Transverse colon (tissue), 4 donors: ENCODE results near the gene HSF5. TPM values are rescaled to one million over a fixed set of nuclear protein-coding genes. Genes with fewer than 3 reads are reported as not detected.
"Not testable (repeated sequence)": the region's sequence is repeated elsewhere in the genome, so short reads cannot be mapped to it uniquely, and the experiment has no call there.

Source experiments
- DNase-seq: peaks from one replicate; pipeline ENCODE4 v3.0.0-alpha.2; 2019
- H3K27ac ChIP-seq, 4 donors: fragments of 200-600 bp; sonication (generic); 2 replicates each; pipeline ENCODE4 v1.5.1; 2016 to 2018; ENCODE audit warnings: inconsistent platforms in 4 of 4
- H3K27me3 ChIP-seq: fragments of 200-600 bp; sonication (generic); 2 replicates; pipeline ENCODE4 v1.5.1; 2017; ENCODE audit warnings: inconsistent platforms
- H3K36me3 ChIP-seq, 4 donors: fragments of 200-600 bp; sonication (generic); 2 replicates each; pipeline ENCODE4 v1.5.1; 2017 to 2019; ENCODE audit warnings: inconsistent platforms in 4 of 4
- H3K4me1 ChIP-seq, 4 donors: fragments of 200-600 bp; sonication (generic); 2 replicates each; pipeline ENCODE4 v1.5.1; 2017 to 2020; ENCODE audit warnings: inconsistent platforms in 4 of 4
- H3K4me3 ChIP-seq, 4 donors: fragments of 200-600 bp; sonication (generic); 1 replicate in 1 of 4; 2 replicates in 3 of 4; pipeline versions ENCODE4 v1.5.1 to v1.6.1; 2017 to 2019; ENCODE audit warnings: inconsistent platforms in 4 of 4
- H3K9me3 ChIP-seq, 2 donors: fragments of 200-600 bp; sonication (generic); 2 replicates each; pipeline ENCODE4 v1.5.1; 2017 to 2019; ENCODE audit warnings: inconsistent platforms in 2 of 2
- CTCF ChIP-seq, 5 experiments: fragments of 200-600 bp in 3 of 5; fragments of 450-650 bp in 2 of 5; sonication (generic) in 3 of 5; IDR thresholded peaks; 1 replicate in 2 of 5; 2 replicates in 3 of 5; pipeline ENCODE4 v1.5.1; 2016 to 2017; ENCODE audit warnings: antibody characterized with exemption in 5 of 5, inconsistent platforms in 3 of 5, mild to moderate bottlenecking in 2 of 5, moderate library complexity in 1 of 5
- EP300 ChIP-seq: sonication (generic); formaldehyde crosslinking; IDR thresholded peaks from one replicate; pipeline ENCODE4 v1.6.1; 2017; ENCODE audit warnings: antibody characterized with exemption, low read depth
- POLR2A ChIP-seq: fragments of 450-650 bp; IDR thresholded peaks from one replicate; pipeline ENCODE4 v1.6.1; 2016; ENCODE audit warnings: antibody characterized with exemption, mild to moderate bottlenecking, moderate library complexity
- POLR2AphosphoS5 ChIP-seq, 3 donors: sonication (generic); formaldehyde crosslinking; IDR thresholded peaks; one replicate each; pipeline ENCODE4 v1.6.1; 2016; ENCODE audit warnings: antibody characterized with exemption in 3 of 3
- WGBS, 2 donors: methylation state at CpG; one replicate each; pipeline ENCODE4 v1.1.5; 2018; ENCODE audit warnings: low coverage in 1 of 2; 5-methylcytosine and 5-hydroxymethylcytosine counted together
- in situ Hi-C, 4 donors: fragments of 200-750 bp; cut with MboI; loops; one replicate each; pipeline versions ENCODE4 v1.15.0 to v1.15.1; 2017; ENCODE audit warnings: low sequenced_read_pairs in 3 of 4, low pct_ligation_motif_present in 1 of 4, low pct_unique_long_range_greater_than_20kb in 1 of 4
- intact Hi-C: fragments of 100-400 bp; cut with DNase I; formaldehyde crosslinking; loops from one replicate; pipeline ENCODE4 v1.15.1; 2023; ENCODE audit warnings: low total_unique reads
- total RNA-seq, 4 donors: library from RNA; depleted of rRNA; stranded (reverse); fragments of >200 nt; gene quantifications; one replicate each; pipeline ENCODE4 v1.1.0, GENCODE V29; 2016

Gene HSF5
- total RNA-seq, 4 donors from 2014 or later: 0.16 TPM; not detected in 3

GRCh38 chr17:58398574-58399266, 89.5 kb downstream of the HSF5 start:
- in situ Hi-C loops: no loop called here
- intact Hi-C loops: no loop called here
- 24 to 25% methylated on average over 3 of the region's 3 CpGs for WGBS, 2 donors
- DNase-seq: no peak
- Histone ChIP-seq H3K4me3 (no peak overlapping the region), H3K27ac (peak overlapping the region; percentile 39 to 61 (median 56)), H3K9me3 (no peaks in the 10 kb centered on the region), H3K4me1 (peaks cover 0 to 69% (median 43%) of the 10 kb centered on the region in 4 donors), H3K36me3 (no peaks in the 10 kb centered on the region), H3K27me3 (no peaks in the 10 kb centered on the region)
- no peak for TF ChIP-seq POLR2A
- TF ChIP-seq CTCF (IDR thresholded peaks at IDR 0.05): no peak
- no peak for TF ChIP-seq EP300
- TF ChIP-seq POLR2AphosphoS5 (IDR thresholded peaks at IDR 0.05): peak in 1 of 3 donors; percentile 25

- H3K4me3 ChIP-seq, H3K9me3 ChIP-seq, in situ Hi-C loops, intact Hi-C loops, DNase-seq, H3K36me3 ChIP-seq, H3K27me3 ChIP-seq: not testable (repeated sequence)
- Histone ChIP-seq H3K27ac (peak overlapping the region in 2 of 4 donors; percentile 55 to 58), H3K4me1 (peaks cover 0 to 69% (median 38%) of the 10 kb centered on the region in 4 donors)
- WGBS, 2 donors: 71 to 83% methylated on average over 2 to 5 of the region's 5 CpGs
Measured at GRCh38 chr17:58397421-58397820, 90.8 kb downstream of the HSF5 start.

GRCh38 chr17:58396173-58396572, 92.0 kb downstream of the HSF5 start:
- Histone ChIP-seq H3K9me3 (no peaks in the 10 kb centered on the region), H3K4me1 (peaks cover 0 to 74% (median 37%) of the 10 kb centered on the region in 4 donors), H3K27me3 (no peaks in the 10 kb centered on the region), H3K36me3 (no peaks in the 10 kb centered on the region), H3K27ac (no peak overlapping the region), H3K4me3 (no peak overlapping the region)
- in situ Hi-C loops: no loop called here
- no peak for DNase-seq
- 49 to 59% methylated on average over 3 to 4 of the region's 4 CpGs for WGBS, 2 donors
- intact Hi-C loops: no loop called here
- no peak for TF ChIP-seq EP300
- TF ChIP-seq CTCF (IDR thresholded peaks at IDR 0.05): no peak
- no peak for TF ChIP-seq POLR2AphosphoS5 (IDR thresholded peaks at IDR 0.05)
- TF ChIP-seq POLR2A: no peak

GRCh38 chr17:58394534-58395223, 93.5 kb downstream of the HSF5 start:
- peaks cover 4 to 77% (median 33%) of the 10 kb centered on the region in 4 donors for H3K4me1 ChIP-seq
- DNase-seq: no peak

GRCh38 chr17:58391302-58391984, 96.8 kb downstream of the HSF5 start:
- intact Hi-C loops: no loop called here
- in situ Hi-C loops: no loop called here
- Histone ChIP-seq H3K4me3 (no peak overlapping the region), H3K27ac (peak overlapping the region; percentile 55 to 79 (median 62)), H3K4me1 (peaks cover 4 to 83% (median 31%) of the 10 kb centered on the region in 4 donors), H3K27me3 (no peaks in the 10 kb centered on the region), H3K36me3 (no peaks in the 10 kb centered on the region), H3K9me3 (no peaks in the 10 kb centered on the region)
- DNase-seq: peak; percentile 93
- TF ChIP-seq EP300 (no peak), CTCF (IDR thresholded peaks at IDR 0.05) (no peak), POLR2A (peak; percentile 60), POLR2AphosphoS5 (IDR thresholded peaks at IDR 0.05) (peak; percentile 34 to 82 (median 81))
- WGBS, 2 donors: 30 to 68% methylated on average over 2 to 10 of the region's 10 CpGs

More at GRCh38 chr17:58394534-58395223, 93.5 kb downstream of the HSF5 start:
- TF ChIP-seq POLR2AphosphoS5 (IDR thresholded peaks at IDR 0.05): peak in 1 of 3 donors; percentile 57
- no peak for TF ChIP-seq POLR2A
- Histone ChIP-seq H3K36me3 (no peaks in the 10 kb centered on the region), H3K27me3 (no peaks in the 10 kb centered on the region), H3K27ac (peak overlapping the region; percentile 48 to 68 (median 64)), H3K4me3 (no peak overlapping the region), H3K9me3 (no peaks in the 10 kb centered on the region)
- intact Hi-C loops (no loop called here), in situ Hi-C loops (no loop called here)
- 48 to 57% methylated on average over 3 of the region's 3 CpGs for WGBS, 2 donors
